ENCODE measurements around the gene CEP85L. TPM values are rescaled to one million over a fixed set of nuclear protein-coding genes. Genes with fewer than 3 reads are reported as not detected.

The CEP85L gene
- total and polyA plus RNA-seq, 2 experiments from 2014 or later = 9.1 to 10.1 TPM

- 0 out of 2 replicates have a peak, but pooled peaks cover 4% of the 10 kb centered on the region for H4K20me1 ChIP-seq (replicated peaks; ENCODE audit: insufficient read depth)
- Mint-ChIP-seq H3K36me3 (ENCODE audit: low read depth) (peaks cover 24% of the 10 kb centered on the region), H3K9me3 (peaks cover 14% of the 10 kb centered on the region; the same call in 2 of the 3 replicates), H3K4me3 (no peak overlapping the region), H3K4me1 (no peaks in the 10 kb centered on the region), H3K27me3 (ENCODE audit: insufficient read depth, low read depth, poor library complexity) (peaks cover 3% of the 10 kb centered on the region), H3K27ac (no peak overlapping the region)
- H3K4me3 ChIP-seq = no peak overlapping the region
- H3K4me2 ChIP-seq = no peak overlapping the region
- peaks cover 4% of the 10 kb centered on the region; the same call in 1 of the 2 replicates for H3K9me2 ChIP-seq (ENCODE audit: insufficient read depth)
- no peak overlapping the region for H2AFZ ChIP-seq
- H3K4me1 ChIP-seq (ENCODE audit: insufficient read depth) = no peaks in the 10 kb centered on the region
- H3K27me3 ChIP-seq (ENCODE audit: insufficient read depth) = no peaks in the 10 kb centered on the region
- no peak for DNase-seq (ENCODE audit: low spot score)
- H3K79me2 ChIP-seq (replicated peaks; ENCODE audit: insufficient read depth) = no peaks in the 10 kb centered on the region; the same call in 1 of the 2 replicates
- ATAC-seq = no peak
- no peaks in the 10 kb centered on the region for H3F3A ChIP-seq (replicated peaks; ENCODE audit: low read depth)
- peaks cover 6% of the 10 kb centered on the region; the same call in 1 of the 2 replicates for H3K36me3 ChIP-seq (ENCODE audit: insufficient read depth)
- TF ChIP-seq CTCF (conservative IDR thresholded peaks at IDR 0.05; ENCODE audit: low read depth in 2 of 2) (no peak), REST (IDR thresholded peaks at IDR 0.05; ENCODE audit: unreplicated experiment) (no peak), ZNF331 (CRISPR knock-in tag; IDR thresholded peaks at IDR 0.05; ENCODE audit: low read depth) (no peak), EZH2 (IDR thresholded peaks at IDR 0.05; ENCODE audit: low read depth, unreplicated experiment) (no peak), CREB1 (CRISPR knock-in tag; IDR thresholded peaks at IDR 0.05; ENCODE audit: low read depth) (no peak), STAT1 (IDR thresholded peaks at IDR 0.05; ENCODE audit: unreplicated experiment) (no peak), EZH2phosphoT487 (IDR thresholded peaks at IDR 0.05; ENCODE audit: unreplicated experiment) (no peak), ZNF462 (CRISPR knock-in tag; IDR thresholded peaks at IDR 0.05) (no peak), JUNB (IDR thresholded peaks at IDR 0.05; ENCODE audit: unreplicated experiment) (no peak), ZNF114 (CRISPR knock-in tag; IDR thresholded peaks at IDR 0.05) (no peak), NANOG (IDR thresholded peaks at IDR 0.05; ENCODE audit: borderline replicate concordance) (no peak), POLR2AphosphoS5 (IDR thresholded peaks at IDR 0.05; ENCODE audit: low read depth) (no peak)
- TF ChIP-seq, protein P1, sequence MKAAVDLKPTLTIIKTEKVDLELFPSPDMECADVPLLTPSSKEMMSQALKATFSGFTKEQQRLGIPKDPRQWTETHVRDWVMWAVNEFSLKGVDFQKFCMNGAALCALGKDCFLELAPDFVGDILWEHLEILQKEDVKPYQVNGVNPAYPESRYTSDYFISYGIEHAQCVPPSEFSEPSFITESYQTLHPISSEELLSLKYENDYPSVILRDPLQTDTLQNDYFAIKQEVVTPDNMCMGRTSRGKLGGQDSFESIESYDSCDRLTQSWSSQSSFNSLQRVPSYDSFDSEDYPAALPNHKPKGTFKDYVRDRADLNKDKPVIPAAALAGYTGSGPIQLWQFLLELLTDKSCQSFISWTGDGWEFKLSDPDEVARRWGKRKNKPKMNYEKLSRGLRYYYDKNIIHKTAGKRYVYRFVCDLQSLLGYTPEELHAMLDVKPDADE (IDR thresholded peaks at IDR 0.05) = no peak
- H3K27ac ChIP-seq (ENCODE audit: low read depth) = no peak overlapping the region
Measured at GRCh38 chr6:118621799-118622470, 29.5 kb downstream of the CEP85L start.
